Stimulated activated naive B cell treated with anti-CD40 and anti-IgM and Interleukin-4, amounts not matched to agents 10 μg/mL and 1 μg/mL and 100 μg/mL, for 72 hours (primary cell): ENCODE measurements around the gene MAP4K5.
"Not testable (repeated sequence)": the region's sequence is repeated elsewhere in the genome, so short reads cannot be mapped to it uniquely, and the experiment has no call there.

ENCODE experiments used
- ATAC-seq, 2 donors: fragments of 150-1000 bp; cut with Tn5 transposase; replicated peaks; 2 replicates each; pipeline ENCODE4 v1.10.0; 2021; ENCODE audit warnings: moderate library complexity in 1 of 2
- DNase-seq: peaks from one replicate; pipeline ENCODE4 v3.0.0; 2021
- H3K27ac Mint-ChIP-seq: one replicate; pipeline ENCODE4 v1.8.0; 2022; ENCODE audit warnings: mild to moderate bottlenecking, mixed read lengths
- H3K27me3 Mint-ChIP-seq, 2 donors: one replicate each; pipeline ENCODE4 v1.8.0; 2022; ENCODE audit warnings: mixed read lengths in 2 of 2
- H3K36me3 Mint-ChIP-seq, 2 donors: one replicate each; pipeline ENCODE4 v1.8.0; 2022; ENCODE audit warnings: mixed read lengths in 2 of 2, mild to moderate bottlenecking in 1 of 2
- H3K4me1 Mint-ChIP-seq, 2 donors: one replicate each; pipeline ENCODE4 v1.8.0; 2022; ENCODE audit warnings: mixed read lengths in 2 of 2, mild to moderate bottlenecking in 1 of 2
- H3K4me3 Mint-ChIP-seq, 2 donors: one replicate each; pipeline ENCODE4 v1.8.0; 2022; ENCODE audit warnings: mild to moderate bottlenecking in 2 of 2, mixed read lengths in 2 of 2, moderate library complexity in 1 of 2
- H3K9me3 Mint-ChIP-seq, 2 donors: one replicate each; pipeline ENCODE4 v1.8.0; 2022; ENCODE audit warnings: mixed read lengths in 2 of 2, mild to moderate bottlenecking in 1 of 2

Gene MAP4K5

DNA sequence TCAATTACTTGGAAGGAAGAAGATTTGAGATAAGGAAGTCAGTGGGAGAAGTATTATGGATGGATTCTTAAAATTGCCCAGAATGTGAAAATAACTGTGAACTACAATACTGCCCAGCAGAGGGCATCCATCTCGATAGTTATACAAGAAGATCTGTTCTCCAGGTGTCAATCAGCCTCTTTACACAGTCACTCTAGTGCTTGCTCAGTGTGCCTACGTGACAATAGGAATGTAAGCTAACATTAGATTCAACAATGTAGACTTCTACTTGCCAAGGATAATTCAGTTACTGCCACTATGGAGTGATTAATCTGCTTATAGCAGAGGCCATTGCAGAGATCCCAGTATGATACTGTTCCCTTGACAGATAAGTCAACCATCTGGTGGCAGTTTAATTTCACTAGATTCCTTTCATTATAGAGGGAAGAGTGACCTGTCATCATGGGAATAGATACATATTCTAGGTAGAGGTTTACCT is 10.6 kb upstream of the MAP4K5 start:
- H3K9me3 Mint-ChIP-seq, result peaks cover 0 to 2% of the 10 kb centered on the region in 2 donors
- no peak overlapping the region for H3K4me3 Mint-ChIP-seq
- peaks cover 10 to 20% of the 10 kb centered on the region in 2 donors for H3K4me1 Mint-ChIP-seq
- peaks cover 3 to 4% of the 10 kb centered on the region in 2 donors for H3K36me3 Mint-ChIP-seq
- DNase-seq (no peak), ATAC-seq (peak; percentile 79 to 83)
- no peaks in the 10 kb centered on the region for H3K27me3 Mint-ChIP-seq
- H3K27ac Mint-ChIP-seq, result no peak overlapping the region

DNA sequence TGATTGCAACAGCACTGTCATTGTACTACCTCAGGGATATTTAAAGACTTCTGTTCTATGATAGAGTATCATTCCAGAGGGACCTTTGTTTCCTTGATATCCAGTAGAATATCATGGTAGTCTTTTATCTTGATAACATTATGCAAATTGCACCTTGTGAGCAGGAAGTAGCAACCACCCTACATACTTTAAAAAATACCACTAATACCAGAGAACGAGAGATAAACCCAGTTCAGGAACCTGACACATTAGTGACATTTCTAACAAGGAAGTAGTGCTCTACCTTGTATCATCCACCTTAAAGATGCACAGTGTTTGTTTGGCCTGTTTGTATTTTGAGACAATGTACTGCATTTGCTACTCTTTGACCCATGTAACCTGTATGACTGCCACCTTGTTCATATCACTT is 8.8 kb upstream of the MAP4K5 start:
- Mint-ChIP-seq H3K4me3 (no peak overlapping the region), H3K4me1 (peaks cover 10 to 25% of the 10 kb centered on the region in 2 donors), H3K36me3 (peaks cover 8 to 18% of the 10 kb centered on the region in 2 donors), H3K27me3 (no peaks in the 10 kb centered on the region), H3K9me3 (peaks cover 5 to 9% of the 10 kb centered on the region in 2 donors), H3K27ac (no peak overlapping the region)
- ATAC-seq (peak; percentile 61 to 69), DNase-seq (no peak)

DNA sequence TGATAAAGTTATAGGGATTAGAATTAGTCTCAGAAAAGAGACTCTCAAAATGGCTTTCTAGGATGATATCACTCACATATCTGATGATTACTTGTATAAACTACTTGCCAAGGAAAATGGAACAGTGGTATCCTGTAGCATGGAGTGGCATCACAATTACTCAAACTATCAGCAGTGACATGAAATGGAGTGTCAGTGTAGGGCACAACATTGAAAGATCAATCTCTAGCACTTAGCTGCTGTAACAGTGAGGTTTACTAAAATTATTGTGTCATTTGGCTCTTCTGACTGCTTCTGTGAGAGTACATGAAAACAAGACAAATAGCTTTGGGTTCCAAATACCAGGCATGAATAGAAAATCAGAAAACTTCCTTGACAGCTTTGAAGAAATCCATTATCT is 6.7 kb upstream of the MAP4K5 start:
- no peak for ATAC-seq
- H3K4me1 Mint-ChIP-seq, result peaks cover 12 to 34% of the 10 kb centered on the region in 2 donors
- no peak for DNase-seq
- peaks cover 7 to 11% of the 10 kb centered on the region in 2 donors for H3K9me3 Mint-ChIP-seq
- H3K27ac Mint-ChIP-seq, result no peak overlapping the region
- no peak overlapping the region for H3K4me3 Mint-ChIP-seq
- no peaks in the 10 kb centered on the region for H3K27me3 Mint-ChIP-seq
- H3K36me3 Mint-ChIP-seq, result peaks cover 11 to 22% of the 10 kb centered on the region in 2 donors

DNA sequence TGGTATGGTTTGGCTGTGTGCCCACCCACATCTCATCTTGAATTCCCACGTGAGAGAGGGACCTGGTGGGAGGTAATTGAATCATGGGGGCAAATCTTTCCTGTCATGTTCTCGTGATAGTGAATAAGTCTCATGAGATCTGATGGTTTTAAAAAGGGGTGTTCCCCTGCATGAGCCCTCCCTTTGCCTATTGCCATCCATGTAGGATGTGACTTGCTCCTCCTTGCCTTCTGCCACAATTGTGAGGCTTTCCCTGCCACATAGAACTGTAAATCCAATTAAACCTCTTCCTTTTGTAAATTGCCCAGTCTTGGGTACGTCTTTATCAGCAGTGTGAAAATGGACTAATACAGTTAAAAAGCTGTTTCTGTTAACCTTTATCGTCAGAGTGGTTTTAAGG is 5.7 kb upstream of the MAP4K5 start:
- H3K4me3 Mint-ChIP-seq, DNase-seq, ATAC-seq, H3K27ac Mint-ChIP-seq, H3K27me3 Mint-ChIP-seq: not testable (repeated sequence)
- peaks cover 11 to 22% of the 10 kb centered on the region in 2 donors for H3K36me3 Mint-ChIP-seq
- peaks cover 7 to 11% of the 10 kb centered on the region in 2 donors for H3K9me3 Mint-ChIP-seq
- H3K4me1 Mint-ChIP-seq, result peaks cover 15 to 40% of the 10 kb centered on the region in 2 donors

DNA sequence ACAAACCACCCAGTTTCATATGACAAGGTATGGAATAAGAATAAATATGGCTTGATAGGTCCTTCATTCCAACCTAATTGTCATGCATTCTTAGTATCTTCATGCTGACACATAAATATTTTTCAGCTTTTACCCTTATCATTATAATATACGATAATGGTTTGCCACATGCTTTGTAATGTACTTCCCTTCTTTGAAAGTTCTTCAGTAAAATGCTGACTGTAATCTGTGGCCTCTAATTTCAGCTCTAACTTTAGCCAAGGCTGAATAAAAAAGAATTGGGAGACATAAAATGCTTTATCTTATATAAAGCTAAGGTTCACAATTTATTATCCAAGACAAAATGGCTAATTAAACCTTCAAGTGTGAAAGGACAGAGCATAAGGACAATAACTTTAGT is 2.6 kb upstream of the MAP4K5 start:
- ATAC-seq (no peak), DNase-seq (no peak)
- peaks cover 7 to 11% of the 10 kb centered on the region in 2 donors for H3K9me3 Mint-ChIP-seq
- peaks cover 12 to 22% of the 10 kb centered on the region in 2 donors for H3K36me3 Mint-ChIP-seq
- H3K27me3 Mint-ChIP-seq, result no peaks in the 10 kb centered on the region
- peaks cover 13 to 53% of the 10 kb centered on the region in 2 donors for H3K4me1 Mint-ChIP-seq
- H3K27ac Mint-ChIP-seq, result no peak overlapping the region
- no peak overlapping the region for H3K4me3 Mint-ChIP-seq

DNA sequence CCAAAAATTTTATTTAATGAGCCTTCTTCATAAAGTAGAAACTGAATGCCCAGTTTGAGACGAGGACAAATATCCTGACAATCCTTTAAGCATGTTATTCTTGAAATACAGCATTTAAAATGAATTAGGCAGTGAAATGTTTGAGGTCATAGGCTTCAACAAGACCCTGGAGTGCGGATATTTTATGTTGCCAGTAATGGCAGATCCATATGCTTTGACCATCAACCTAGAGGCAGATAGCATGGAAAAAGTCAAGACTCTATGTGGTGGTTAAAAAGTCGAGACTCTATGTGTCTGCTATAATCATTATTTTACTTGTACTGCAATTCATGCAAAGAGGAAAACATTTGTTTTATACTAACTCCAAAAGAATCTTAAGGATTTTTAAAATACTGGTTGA is 2.0 kb upstream of the MAP4K5 start:
- H3K27me3 Mint-ChIP-seq, result no peaks in the 10 kb centered on the region
- H3K4me3 Mint-ChIP-seq, result no peak overlapping the region
- ATAC-seq (no peak), DNase-seq (no peak)
- H3K9me3 Mint-ChIP-seq, result peaks cover 7 to 11% of the 10 kb centered on the region in 2 donors
- H3K27ac Mint-ChIP-seq, result no peak overlapping the region
- H3K36me3 Mint-ChIP-seq, result peaks cover 12 to 22% of the 10 kb centered on the region in 2 donors
- H3K4me1 Mint-ChIP-seq, result peaks cover 18 to 55% of the 10 kb centered on the region in 2 donors

DNA sequence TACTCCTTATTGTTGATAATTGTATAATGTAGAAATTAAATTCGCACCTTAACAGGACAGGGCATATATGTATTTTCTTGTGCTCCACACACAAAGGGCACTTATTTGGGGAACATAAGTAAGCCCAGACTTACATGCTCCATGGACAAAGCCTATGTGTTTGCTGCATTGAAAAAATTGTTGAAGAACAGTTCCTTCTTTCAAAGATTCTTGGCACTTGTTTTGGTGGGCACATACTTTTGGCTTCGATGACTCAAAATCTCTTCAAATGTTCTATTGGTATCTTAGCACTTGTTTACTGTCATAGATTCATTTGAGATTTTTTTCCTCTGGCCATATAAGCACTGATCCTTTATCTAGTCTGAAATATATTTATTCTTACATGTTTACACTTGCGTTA is 1.4 kb upstream of the MAP4K5 start:
- ATAC-seq (no peak), DNase-seq (no peak)
- H3K4me1 Mint-ChIP-seq, result peaks cover 19 to 55% of the 10 kb centered on the region in 2 donors
- peaks cover 12 to 22% of the 10 kb centered on the region in 2 donors for H3K36me3 Mint-ChIP-seq
- no peaks in the 10 kb centered on the region for H3K27me3 Mint-ChIP-seq
- H3K27ac Mint-ChIP-seq, result no peak overlapping the region
- peaks cover 7 to 11% of the 10 kb centered on the region in 2 donors for H3K9me3 Mint-ChIP-seq
- H3K4me3 Mint-ChIP-seq, result no peak overlapping the region

DNA sequence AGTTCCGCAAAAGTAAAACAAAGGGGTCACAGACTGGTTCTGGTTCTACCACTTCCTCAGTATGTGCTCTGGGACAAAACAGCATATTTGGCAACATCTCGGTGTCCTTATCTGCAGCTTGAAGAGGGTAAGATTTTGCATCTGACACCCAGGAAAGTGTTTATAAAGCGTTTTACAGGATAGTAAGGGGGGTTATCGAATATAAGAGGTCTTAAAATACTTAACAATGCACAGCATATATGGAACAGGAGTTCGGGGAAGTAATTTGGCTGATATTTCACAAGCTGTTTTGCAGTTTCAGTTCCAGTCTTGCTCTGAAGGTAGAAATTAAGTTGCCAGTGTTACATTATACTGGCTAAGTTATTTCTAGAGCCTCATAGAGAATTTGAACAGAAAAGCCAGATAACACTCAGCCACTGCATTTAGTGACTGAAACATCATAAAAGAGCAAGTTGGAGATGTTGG is 904 bp upstream of the MAP4K5 start:
- peaks cover 12 to 21% of the 10 kb centered on the region in 2 donors for H3K36me3 Mint-ChIP-seq
- DNase-seq (no peak), ATAC-seq (peak; percentile 16 to 26)

DNA sequence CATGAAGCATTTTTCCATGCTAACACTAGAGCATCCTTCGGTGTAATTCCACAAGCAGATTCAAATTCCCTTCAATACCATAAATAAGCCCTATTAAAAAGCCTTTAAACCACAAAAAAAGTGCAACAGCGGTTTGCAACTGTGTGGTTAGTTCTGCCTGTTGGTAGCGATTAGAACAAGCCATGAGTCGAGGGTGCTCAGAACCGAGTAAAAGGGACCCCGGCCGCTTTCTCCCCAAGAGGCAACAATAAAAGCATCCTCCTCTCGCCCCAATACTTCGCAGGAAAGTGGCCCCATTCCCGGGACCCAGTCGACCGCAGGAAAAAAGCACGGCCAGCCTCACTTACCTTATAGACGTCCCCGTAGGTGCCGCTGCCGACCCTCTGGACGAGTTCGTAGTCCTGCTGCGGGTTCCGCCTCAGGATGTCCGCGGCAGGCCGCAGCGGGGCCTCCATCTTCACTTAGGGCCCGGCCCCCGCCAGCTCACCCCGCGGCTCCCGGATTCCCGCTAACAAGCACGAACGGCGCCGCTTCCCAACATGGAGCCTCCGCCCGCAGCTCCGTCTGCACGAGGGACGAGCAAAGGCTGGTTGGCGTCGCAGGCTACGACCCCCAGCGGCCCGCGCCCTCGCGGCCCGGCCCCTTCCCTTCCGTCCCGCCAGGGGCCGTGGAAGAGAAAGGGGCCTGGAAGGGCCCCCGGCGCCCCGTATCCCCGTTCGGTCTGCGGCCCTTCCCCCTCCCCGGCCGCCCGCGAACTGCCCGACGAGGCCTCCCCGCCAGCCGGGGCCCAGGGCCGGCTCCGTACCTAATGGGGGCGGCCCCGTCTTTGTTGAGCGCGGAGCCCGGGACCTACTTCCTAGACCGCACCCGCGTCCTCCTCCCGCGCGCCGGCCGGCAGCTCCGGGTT is 521 bp downstream of the MAP4K5 start:
- Mint-ChIP-seq H3K27me3 (no peaks in the 10 kb centered on the region), H3K4me3 (peak overlapping the region; percentile 88 to 93), H3K4me1 (peaks cover 22 to 61% of the 10 kb centered on the region in 2 donors), H3K9me3 (peaks cover 2 to 3% of the 10 kb centered on the region in 2 donors), H3K36me3 (peaks cover 9 to 12% of the 10 kb centered on the region in 2 donors), H3K27ac (peak overlapping the region; percentile 93)
- ATAC-seq (peak; percentile 8 to 20), DNase-seq (peak; percentile 11)

More for the DNA sequence above, 904 bp upstream of the MAP4K5 start:
- peak overlapping the region; percentile 88 to 93 for H3K4me3 Mint-ChIP-seq
- no peaks in the 10 kb centered on the region for H3K27me3 Mint-ChIP-seq
- peak overlapping the region; percentile 93 for H3K27ac Mint-ChIP-seq
- H3K9me3 Mint-ChIP-seq, result peaks cover 7 to 11% of the 10 kb centered on the region in 2 donors
- H3K4me1 Mint-ChIP-seq, result peaks cover 19 to 56% of the 10 kb centered on the region in 2 donors

DNA sequence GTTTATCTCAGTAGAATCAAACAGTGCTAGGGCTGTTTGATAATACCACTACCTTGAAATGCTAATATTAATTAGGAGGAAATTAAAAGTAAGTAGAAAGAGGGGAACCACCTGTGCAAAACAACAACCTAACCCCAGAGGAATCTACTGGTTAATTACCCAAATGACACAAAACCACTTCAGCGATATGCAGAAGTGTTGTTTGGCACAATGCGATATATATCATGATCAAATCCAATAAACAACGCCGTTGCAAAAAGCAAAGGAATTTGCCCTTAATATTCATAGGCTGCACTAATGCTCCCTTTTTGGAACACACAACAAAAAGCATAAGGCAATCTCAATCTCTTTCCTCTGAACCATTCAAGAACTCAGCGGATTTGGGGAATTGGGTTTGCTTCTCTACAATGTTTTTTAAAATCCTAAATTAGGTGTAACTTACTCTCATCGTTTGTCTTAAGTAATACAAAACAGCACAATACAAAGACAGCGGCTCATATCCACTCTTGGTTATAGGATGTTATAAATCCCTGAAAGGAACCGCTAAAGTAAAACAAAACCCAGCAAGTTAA is 1.5 kb downstream of the MAP4K5 start:
- H3K4me3 Mint-ChIP-seq, result peak overlapping the region; percentile 88 to 93
- H3K27me3 Mint-ChIP-seq, result no peaks in the 10 kb centered on the region
- peaks cover 1 to 2% of the 10 kb centered on the region in 2 donors for H3K9me3 Mint-ChIP-seq
- no peak overlapping the region for H3K27ac Mint-ChIP-seq
- peaks cover 3 to 6% of the 10 kb centered on the region in 2 donors for H3K36me3 Mint-ChIP-seq
- DNase-seq (no peak), ATAC-seq (no peak)
- peaks cover 26 to 61% of the 10 kb centered on the region in 2 donors for H3K4me1 Mint-ChIP-seq

DNA sequence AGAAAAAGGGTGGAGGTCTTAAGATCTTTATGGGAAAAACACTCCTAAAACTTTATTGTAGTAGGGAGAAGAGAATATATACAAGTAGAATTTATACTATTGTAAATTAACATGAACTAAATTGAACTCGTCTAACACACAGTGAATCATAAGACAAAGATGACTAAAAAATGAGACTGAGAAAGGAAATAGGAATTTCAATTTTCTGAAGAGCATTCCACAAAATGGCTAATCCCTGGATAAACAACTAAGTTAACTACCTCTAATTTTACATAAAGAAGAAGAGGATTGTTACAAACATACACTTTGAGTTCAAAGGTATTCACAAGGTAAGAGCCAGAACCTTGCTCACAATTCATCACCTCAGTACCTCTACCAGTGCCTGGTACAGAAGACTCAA is 2.0 kb downstream of the MAP4K5 start:
- ATAC-seq (no peak), DNase-seq (no peak)
- H3K4me3 Mint-ChIP-seq, result peak overlapping the region; percentile 88 to 93
- H3K9me3 Mint-ChIP-seq, result no peaks in the 10 kb centered on the region
- H3K27ac Mint-ChIP-seq, result no peak overlapping the region
- H3K4me1 Mint-ChIP-seq, result peaks cover 25 to 60% of the 10 kb centered on the region in 2 donors
- no peaks in the 10 kb centered on the region for H3K27me3 Mint-ChIP-seq
- H3K36me3 Mint-ChIP-seq, result peaks cover 1 to 4% of the 10 kb centered on the region in 2 donors

DNA sequence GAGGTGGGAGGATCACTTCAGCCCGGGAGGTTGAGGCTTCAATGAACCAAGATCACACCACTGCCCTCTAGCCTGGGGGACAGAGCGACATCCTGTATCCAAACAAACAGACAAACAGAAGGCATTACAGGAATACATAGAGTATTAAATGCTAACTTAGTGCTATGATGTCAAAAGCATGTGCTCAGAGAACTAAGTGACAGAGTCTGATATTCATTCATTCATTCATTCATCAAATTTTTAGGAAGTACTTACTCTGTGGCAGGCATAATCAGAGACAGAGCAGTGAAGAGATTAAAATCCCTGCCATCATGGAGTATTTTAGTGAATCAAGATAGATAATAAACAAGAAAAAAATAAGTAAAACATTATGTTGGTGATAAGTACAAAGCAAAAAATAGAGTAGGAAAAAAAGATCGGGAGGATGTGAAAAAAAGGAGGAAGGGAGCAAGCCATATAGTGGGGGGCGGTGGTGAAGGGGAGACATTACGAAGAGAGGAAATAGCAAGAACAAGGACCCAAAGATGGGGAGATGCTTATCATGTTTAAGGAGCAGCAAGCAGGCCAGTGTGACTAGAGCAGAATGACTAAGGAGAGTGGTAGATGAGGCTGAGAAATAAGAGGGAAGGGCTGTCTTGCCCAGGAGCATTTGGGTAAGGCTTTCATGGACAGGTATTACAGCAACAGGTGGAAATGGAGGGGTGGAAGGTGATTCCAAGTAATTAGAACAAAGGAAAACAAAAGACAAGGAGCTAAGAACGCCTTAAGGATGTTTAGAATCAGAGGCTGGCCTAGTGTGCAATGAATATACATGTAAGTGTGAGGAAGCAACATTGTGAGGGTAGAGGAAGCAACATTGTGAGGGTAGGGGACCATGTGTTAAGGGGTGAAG is 2.8 kb downstream of the MAP4K5 start:
- Mint-ChIP-seq H3K27me3 (no peaks in the 10 kb centered on the region), H3K9me3 (no peaks in the 10 kb centered on the region), H3K4me3 (peak overlapping the region; percentile 7 to 11), H3K36me3 (peaks cover 1 to 4% of the 10 kb centered on the region in 2 donors), H3K4me1 (peaks cover 31 to 69% of the 10 kb centered on the region in 2 donors), H3K27ac (no peak overlapping the region)
- no peak for ATAC-seq
- no peak for DNase-seq

DNA sequence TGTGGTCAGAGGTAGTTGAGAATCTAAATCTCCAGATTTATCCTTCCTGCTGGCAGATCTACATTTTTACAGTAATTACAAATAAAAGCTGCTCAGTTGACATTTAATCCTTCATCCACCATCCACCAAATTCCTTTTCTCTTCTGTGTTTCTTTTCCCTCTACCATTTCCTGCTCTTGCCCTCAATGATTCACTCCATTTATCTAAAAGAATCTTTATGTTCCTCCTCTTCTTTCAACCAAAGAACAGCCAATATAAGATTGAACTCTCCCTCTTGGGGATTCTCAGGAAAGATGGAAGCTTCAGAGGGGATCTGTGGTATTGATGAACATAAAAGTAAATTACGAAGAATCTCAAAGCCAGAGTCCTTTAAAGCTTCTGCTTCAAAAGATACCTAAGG is 4.4 kb downstream of the MAP4K5 start:
- ATAC-seq (no peak), DNase-seq (no peak)
- no peaks in the 10 kb centered on the region for H3K27me3 Mint-ChIP-seq
- H3K27ac Mint-ChIP-seq, result no peak overlapping the region
- H3K4me3 Mint-ChIP-seq, result no peak overlapping the region
- H3K4me1 Mint-ChIP-seq, result peaks cover 41 to 73% of the 10 kb centered on the region in 2 donors
- H3K36me3 Mint-ChIP-seq, result peaks cover 1 to 7% of the 10 kb centered on the region in 2 donors
- no peaks in the 10 kb centered on the region for H3K9me3 Mint-ChIP-seq
